Endothelial cell of hepatic sinusoid (primary cell): ENCODE results near the gene VEPH1.

Experiments used
- in situ Hi-C: cut with HindIII; loops from 2 replicates; pipeline ENCODE4 v1.10.0; 2017; ENCODE audit warnings: low sequenced_read_pairs

VEPH1 gene

DNA sequence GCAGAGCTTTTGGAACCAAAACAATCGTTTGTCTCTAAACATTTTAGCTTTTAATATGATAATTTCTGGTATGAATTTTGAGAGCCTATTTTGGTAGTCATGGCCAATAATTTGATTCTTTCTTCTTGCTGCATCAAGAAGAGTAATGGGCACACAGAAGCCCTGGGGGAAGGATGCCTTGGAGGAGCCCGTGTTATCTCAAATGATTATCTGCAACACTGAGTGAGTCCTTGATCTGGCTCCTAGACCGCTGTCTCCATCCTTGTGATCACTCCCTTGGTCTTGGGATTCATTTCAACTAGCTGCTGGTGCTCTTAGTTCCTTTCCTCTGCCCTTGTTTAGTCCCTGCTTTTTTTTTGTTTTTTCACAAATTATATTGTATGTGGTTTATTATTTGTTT lies 265.3 kb downstream of the VEPH1 start:
- in situ Hi-C loops = no loop called here

DNA sequence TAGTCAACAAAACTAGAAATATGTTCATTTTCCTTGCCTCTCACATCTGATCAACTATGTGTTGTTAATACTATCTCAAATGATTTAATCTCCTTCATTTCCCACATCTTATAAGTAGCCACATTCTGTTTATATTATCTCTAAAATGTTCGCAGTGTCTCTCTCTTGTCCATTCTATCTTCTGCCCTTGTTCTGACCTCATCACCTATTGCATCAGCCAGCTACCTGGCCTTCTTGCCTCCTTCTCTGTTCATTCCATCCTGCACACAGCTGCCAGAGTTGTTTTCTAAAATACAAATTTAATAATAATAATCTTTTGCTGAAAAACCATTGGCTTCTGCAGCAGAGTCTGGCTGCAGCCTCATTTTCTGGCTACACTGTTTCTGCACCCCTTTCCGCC lies 267.9 kb downstream of the VEPH1 start:
- in situ Hi-C loops = no loop called here

DNA sequence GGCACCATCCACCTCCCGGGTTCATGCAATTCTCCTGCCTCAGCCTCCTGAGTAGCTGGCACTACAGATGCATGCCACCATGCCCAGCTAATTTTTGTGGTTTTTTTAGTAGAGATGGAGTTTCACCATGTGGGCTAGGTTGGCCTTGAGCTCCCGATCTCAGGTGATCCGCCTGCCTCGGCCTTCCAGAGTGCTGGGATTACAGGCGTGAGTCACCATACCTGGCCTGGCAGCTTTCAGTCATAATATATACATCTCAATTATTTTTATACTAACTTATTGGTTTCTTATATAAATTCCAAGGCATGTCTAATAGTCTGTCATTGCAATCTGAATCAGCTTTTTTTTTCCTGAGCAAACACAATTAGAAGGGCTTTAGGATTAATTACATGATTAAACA lies 269.3 kb downstream of the VEPH1 start:
- in situ Hi-C loops = no loop called here

DNA sequence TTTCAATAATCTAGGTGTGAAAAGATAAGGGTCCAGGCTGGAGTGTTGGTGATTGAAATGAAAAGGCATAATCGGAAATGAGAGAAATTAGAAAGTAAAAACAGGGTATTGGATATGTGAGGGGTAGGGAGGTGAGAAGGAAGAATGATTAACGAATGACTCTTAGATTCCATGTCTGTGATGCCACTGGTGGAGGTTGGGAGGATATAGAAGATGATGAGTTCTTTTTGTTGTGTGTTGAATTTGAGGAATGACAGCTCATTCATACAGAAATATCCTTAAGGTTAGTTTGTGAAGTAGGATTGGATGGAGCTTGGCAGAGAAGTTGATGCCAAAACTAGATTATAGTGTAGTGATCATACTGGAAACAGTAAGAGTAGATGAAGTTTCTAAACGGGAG lies 271.1 kb downstream of the VEPH1 start:
- in situ Hi-C loops = no loop called here

DNA sequence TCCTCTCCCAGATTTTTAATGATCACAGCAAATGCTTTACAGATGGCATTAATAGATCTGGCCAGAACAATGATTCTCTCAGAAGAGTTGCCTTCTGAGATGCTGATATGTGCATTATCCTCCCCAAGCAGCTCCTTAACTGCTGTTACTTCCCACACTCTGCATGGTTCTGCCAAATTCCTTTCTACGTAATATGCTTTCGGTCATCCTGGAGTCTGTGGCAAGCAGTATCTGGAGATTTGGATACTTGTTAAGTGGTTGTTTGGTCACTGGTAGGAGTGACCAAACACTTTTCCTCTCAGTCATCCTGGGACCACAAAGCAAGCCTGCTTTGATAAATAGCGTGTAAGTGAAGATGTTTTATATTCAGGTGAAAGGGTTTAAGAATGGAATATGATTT lies 272.1 kb downstream of the VEPH1 start:
- in situ Hi-C loops = no loop called here

GRCh38 chr3:157226173-157226847 lies 276.9 kb downstream of the VEPH1 start:
- in situ Hi-C loops = no loop called here

DNA sequence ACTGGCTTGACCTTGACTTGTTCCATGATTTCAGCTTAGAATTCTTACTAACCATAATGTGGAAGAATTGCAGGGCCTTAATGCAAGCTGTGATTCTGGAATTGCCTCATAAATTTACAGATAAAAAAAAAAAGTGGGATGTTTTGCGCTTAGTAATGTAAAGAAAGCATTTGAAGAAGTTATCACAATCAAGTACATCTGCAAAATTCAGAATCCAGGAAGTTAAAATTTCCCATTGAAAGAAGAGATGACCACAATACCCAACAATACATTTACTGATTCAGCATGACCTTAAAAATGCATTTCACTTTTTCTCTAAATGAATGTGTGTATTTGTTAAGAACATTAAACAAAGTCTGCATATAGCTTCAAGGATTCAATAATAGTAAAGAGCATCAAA lies 278.2 kb downstream of the VEPH1 start:
- in situ Hi-C loops = no loop called here

DNA sequence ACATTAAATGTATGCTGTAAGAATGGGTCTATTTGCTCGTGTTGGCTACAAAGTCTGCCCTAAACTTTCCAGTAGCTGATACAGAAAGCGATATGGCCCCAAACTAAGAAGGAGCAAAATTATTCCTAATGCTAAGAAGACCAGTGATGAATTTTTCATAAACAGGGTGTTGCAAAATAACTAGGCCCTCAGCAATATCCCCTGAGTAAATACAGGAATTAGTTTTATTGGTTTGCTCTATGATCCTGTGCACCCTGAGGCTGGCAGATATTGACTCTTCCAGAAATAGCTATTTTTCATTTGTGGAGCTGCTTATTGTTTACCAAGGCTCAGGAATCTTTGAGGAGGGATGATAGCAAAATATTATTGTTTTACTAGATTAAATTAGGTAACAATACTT lies 282.3 kb downstream of the VEPH1 start:
- in situ Hi-C loops = loop anchor here (5.0 kb wide), 1 partner anchor 49 kb away; no protein-coding TSS in a partner anchor

- in situ Hi-C loops = loop anchor here (5.0 kb wide), 1 partner anchor 48 kb away; no protein-coding TSS in a partner anchor
Observed at GRCh38 chr3:157220211-157220610, 283.0 kb downstream of the VEPH1 start.

- in situ Hi-C loops = no loop called here
Observed at GRCh38 chr3:157219215-157219614, 284.0 kb downstream of the VEPH1 start.
